ENCODE results near the gene ZNF740.

The ZNF740 gene

GRCh38 chr12:53214221-53214620, 33.7 kb downstream of the ZNF740 start:
- no peak for DNase-seq (ENCODE audit: low spot score)

GRCh38 chr12:53214687-53215455, 34.3 kb downstream of the ZNF740 start:
- no peak for DNase-seq (ENCODE audit: low spot score)

DNA sequence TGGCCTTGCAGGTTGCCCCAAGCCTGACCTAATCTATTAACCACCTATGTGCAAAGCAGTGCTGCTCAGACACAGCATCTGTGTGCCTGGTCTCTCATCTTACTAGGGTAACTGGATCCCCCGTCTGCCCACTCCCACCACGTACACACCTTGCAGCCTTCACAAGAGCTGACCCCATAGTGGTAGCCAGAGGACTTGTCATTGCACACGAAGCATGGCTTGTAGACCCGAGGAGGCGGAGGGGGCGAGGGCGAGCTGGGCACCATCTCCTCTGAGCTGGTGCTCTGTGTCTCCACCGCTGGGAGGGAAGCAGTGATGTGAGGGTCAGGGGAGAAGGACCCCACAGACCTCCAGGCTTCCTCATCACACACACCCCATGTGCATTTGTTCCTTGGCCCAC, 35.0 kb downstream of the ZNF740 start:
- DNase-seq (ENCODE audit: low spot score), result no peak

GRCh38 chr12:53217051-53217930, 36.8 kb downstream of the ZNF740 start:
- DNase-seq (ENCODE audit: low spot score), result no peak

- no peak for DNase-seq (ENCODE audit: low spot score)
Measured at GRCh38 chr12:53217931-53218307, 37.4 kb downstream of the ZNF740 start.

- DNase-seq (ENCODE audit: low spot score), result no peak
Measured at GRCh38 chr12:53218551-53219291, 38.2 kb downstream of the ZNF740 start.

- no peak for DNase-seq (ENCODE audit: low spot score)
Measured at GRCh38 chr12:53219292-53219955, 38.9 kb downstream of the ZNF740 start.

DNA sequence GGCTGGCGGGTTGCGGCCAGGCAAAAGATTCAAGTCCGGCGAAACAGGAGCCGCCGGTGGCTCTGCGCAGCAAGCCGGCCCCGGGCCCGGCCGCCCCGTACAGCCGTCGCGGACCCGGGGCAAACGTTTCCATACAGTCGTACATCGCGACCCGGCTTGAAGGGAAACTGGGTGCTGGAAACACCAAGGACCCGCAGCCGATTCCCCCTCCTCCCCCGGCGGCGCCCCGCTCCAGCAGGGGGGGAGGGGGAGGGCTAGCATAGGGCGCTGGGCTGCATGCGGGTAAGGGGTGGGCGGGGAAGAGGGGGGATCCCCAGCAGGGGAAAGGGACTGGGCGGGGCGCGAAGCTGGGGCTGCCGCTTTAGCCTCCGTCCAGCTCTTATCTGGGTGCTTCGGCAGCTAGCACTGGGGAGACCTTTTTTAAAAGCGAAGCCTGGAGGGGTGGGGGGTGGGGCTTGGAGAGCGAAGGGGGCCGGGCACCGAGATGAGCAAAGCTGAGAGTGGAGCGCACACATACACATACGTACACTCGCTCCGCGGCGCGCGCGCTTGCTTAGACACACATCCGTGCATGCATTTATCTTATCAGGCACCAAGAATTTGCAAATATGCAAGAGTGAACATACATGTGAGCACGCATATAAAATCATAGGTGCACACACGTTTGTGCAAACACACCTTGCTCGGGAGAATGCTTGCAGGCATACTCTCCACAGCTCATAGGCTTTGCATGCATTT, 39.6 kb downstream of the ZNF740 start:
- DNase-seq (ENCODE audit: low spot score), result peak; percentile 86

- peak; percentile 81 for DNase-seq (ENCODE audit: low spot score)
Measured at GRCh38 chr12:53220694-53221202, 40.2 kb downstream of the ZNF740 start.

DNA sequence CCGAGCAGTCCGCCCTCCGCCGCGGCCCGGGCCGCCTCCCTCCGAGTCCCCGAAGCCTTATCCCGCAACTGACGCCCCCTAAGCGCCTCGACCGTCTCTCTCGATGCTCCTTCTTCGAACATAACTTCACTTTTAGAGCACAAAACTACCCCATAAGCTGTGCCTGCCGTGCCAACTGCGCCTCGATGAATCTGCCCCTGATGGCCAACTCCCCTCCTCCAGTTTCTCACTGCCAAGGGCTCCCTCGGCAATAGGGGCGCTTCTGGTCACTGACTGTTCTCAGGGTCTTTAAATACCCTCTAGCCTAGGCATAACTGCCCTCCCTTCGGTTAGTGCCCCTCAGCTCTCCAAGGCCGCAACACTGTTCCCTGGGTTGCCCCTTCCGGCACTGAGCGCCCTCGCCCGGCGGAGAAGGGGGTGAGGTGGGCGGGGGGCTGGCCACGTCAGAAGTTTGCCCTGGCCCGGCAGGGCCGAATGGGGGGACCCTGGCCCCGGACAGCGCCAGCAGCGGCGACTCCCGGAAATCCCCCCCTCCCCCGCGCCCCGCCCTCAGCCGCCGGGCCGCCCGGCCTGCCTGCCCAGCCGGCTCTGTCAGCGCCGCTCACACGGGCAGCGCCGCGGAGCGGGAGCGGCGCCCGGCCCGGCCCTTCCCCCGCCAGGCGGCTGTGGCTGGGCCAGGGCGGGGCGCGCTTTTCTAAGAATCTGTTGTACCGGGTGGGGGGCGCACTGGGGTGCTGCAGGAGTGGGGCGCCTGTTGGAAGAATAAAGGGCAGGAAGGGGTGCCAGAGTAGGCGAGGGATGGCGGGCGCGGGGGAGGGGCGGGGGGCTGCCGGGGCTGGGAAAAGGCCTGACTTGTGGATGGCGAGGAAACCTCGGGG, 40.9 kb downstream of the ZNF740 start:
- peak; percentile 69 for DNase-seq (ENCODE audit: low spot score)

DNA sequence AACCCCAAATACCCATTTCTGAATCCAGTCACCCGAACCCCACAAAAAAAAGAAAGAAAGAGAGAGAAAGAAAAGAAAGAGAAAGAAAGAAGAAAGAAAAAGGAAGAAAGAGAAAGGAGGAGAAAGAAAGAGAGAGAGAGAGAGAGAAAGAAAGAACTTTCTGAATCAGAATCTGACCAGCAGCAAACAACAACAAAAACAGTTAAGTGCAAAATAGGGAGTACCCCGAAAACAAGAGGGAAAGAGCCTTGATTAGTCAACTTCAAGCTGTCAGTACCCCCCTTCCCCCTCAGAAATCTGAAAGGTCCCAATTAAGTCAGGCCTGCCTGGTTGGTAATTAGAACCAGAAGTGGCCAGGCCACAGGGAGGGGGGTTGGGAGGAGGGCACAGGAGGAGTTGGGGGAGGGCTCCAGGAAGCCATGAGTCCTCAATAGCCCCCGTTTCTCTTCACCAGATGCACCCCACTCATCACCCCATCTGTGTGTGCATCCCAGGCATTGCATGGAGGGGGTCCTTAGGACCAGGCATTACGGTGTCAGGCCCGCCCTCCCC, 41.7 kb downstream of the ZNF740 start:
- no peak for DNase-seq (ENCODE audit: low spot score)

DNA sequence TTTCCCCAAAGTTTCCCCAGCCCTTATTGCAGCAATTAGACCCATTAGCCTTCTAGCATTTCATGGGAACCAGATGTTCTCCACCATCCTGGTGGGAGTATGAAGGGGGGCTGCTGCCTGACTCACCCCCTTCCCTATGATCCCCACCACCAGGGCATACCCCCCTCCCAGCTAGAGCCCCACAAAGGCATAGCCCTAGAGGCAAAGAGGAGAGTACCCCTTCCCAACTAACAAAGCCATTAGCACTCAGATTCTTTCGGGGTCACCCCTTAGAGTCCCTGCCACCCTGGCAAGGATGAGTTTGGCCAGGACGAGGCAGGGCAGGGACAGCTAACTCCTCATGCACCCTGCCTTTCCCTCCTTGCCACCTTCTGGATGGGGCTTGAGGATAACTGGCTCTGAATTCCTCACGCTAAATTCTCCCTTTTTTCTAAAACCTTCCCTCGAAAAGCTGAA, 42.3 kb downstream of the ZNF740 start:
- DNase-seq (ENCODE audit: low spot score), result no peak

DNA sequence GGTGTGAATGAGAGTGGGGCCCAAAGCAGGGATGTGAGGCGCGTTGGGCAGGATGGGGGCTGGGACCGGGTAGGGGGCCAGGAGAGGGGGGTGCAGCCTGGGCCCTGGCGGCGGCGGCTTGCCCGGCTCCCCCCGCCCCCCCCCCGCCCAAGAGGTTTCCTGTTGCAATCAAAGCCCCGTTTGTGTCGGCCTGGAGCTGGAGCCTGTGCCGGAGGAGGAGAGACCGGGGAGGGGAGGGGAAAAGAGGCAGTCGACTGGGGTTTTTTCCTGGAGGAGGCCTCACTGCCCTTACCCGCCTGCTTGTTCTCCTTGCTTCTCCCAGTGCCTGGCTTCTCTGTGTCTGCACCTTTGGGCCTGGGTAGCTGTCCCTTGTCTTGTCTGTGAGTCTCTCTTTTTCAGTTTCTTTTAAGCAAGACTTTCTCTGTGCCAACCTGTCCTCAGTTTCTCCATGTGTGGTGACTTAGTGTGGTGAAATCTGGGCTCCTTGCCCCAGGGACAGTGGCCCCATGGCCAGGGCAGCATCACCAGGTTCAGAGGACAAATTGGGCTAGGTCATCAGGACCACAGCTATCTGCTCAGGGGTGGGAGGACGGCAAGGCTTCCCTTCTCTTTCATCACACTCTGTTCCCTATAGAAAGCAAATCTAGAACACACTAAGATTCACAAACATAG, 43.0 kb downstream of the ZNF740 start:
- DNase-seq (ENCODE audit: low spot score), result peak; percentile 77

DNA sequence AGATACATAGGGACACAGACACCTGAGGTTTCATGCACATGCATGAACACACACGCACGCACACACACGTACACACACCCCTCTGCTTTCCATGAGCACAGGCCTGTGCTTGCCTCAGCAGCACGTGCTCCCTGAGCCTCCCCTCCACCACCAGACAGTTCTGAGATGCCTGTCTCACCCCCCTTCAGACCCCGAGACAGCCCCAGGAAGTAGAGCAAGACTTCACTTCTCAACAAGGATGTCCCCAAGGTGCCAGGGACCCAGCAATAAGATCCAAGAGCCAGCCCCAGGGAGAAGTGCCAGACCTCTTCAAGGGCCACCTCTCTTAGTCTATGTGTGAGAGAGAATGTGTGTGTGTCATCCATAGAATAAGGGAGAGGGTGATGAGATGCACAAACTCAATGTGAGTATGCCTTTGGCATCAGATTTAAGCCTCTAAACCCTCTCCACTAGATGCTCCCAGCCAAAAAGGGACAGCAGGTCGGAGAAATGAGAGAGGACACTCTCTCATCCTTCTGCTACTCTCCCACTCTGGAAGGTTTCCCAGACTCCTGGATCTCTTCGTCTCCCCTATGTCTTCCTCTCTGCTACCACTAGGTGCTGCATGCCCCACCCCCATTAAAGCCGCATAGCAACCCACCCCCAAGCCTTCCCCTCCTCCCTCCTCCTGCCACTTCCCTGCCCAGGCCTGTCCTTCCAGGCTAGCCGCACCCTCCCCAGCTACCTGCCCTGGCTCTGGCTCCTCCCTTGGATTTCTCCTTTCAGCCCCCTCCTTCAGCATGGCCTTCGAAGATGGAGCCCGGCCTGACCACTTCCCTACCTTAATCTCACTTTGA, 43.8 kb downstream of the ZNF740 start:
- DNase-seq (ENCODE audit: low spot score), result no peak

DNA sequence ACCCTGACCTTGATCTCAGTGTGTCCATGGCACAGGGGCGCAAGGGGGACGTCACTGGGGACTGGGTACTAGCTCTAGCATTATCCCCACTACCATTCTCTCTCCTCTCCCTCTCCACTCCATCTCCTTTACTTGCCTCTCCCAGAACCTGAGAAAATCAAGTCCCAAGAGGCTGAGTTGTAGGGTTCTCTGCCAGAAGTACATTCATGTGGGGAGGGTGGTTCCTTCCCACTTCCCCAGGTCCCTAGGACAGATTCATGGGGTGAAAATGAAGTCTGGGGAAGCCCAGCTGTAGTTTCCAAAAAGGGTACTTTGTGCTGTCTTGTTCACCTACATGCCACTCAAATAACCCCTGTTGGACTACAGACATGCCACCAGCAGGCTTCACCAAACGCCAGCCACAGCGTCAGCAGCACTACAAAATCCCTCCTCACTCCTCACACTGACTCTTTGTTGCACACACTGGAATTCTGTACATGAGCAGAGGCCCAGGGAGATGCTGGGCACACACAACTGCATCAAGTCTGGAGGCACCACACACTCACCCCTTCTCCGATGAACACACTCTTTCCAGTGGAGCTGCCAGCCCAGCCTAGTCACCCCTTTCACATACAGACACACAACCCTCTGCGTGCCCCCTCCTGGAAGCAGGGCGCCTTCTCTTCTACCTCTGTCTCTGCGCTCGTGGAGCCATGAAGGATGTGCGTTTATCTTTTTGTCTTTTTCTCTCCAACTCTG, 44.5 kb downstream of the ZNF740 start:
- no peak for DNase-seq (ENCODE audit: low spot score)

GRCh38 chr12:53225635-53226424, 45.3 kb downstream of the ZNF740 start:
- DNase-seq (ENCODE audit: low spot score), result no peak

- no peak for DNase-seq (ENCODE audit: low spot score)
Measured at GRCh38 chr12:53226815-53227214, 46.3 kb downstream of the ZNF740 start.

Data from Ammon's horn (tissue), 1 donor.